HG03175 (cell line): ENCODE data around the gene KIFAP3.

Source experiments
- ATAC-seq: cut with Tn5 transposase; IDR thresholded peaks from one replicate; pipeline ENCODE4 v1.9.1; 2021; ENCODE audit warnings: mild to moderate bottlenecking, moderate library complexity; ENCODE audit not compliant: unreplicated experiment

Gene KIFAP3

GRCh38 chr1:169995993-169996392 lies 78.5 kb downstream of the KIFAP3 start:
- no peak for ATAC-seq

GRCh38 chr1:169989246-169989645 lies 85.2 kb downstream of the KIFAP3 start:
- no peak for ATAC-seq

GRCh38 chr1:169985757-169986156 lies 88.7 kb downstream of the KIFAP3 start:
- ATAC-seq: no peak

GRCh38 chr1:169974067-169974466 lies 100.4 kb downstream of the KIFAP3 start:
- no peak for ATAC-seq

- no peak for ATAC-seq
Observed at GRCh38 chr1:169970114-169970513, 104.4 kb downstream of the KIFAP3 start.

GRCh38 chr1:169968174-169968573 lies 106.3 kb downstream of the KIFAP3 start:
- no peak for ATAC-seq

- no peak for ATAC-seq
Observed at GRCh38 chr1:169964206-169964605, 110.3 kb downstream of the KIFAP3 start.

- ATAC-seq: no peak
Observed at GRCh38 chr1:169959686-169960085, 114.8 kb downstream of the KIFAP3 start.

- ATAC-seq: no peak
Observed at GRCh38 chr1:169958987-169959386, 115.5 kb downstream of the KIFAP3 start.

GRCh38 chr1:169957884-169958283 lies 116.6 kb downstream of the KIFAP3 start:
- no peak for ATAC-seq

GRCh38 chr1:169951108-169951507 lies 123.4 kb downstream of the KIFAP3 start:
- ATAC-seq: no peak

- no peak for ATAC-seq
Observed at GRCh38 chr1:169949139-169949538, 125.4 kb downstream of the KIFAP3 start.

- ATAC-seq: no peak
Observed at GRCh38 chr1:169946206-169946605, 128.3 kb downstream of the KIFAP3 start.

- no peak for ATAC-seq
Observed at GRCh38 chr1:169945181-169945580, 129.3 kb downstream of the KIFAP3 start.

- ATAC-seq: no peak
Observed at GRCh38 chr1:169944621-169945020, 129.9 kb downstream of the KIFAP3 start.

GRCh38 chr1:169943963-169944526 lies 130.4 kb downstream of the KIFAP3 start:
- no peak for ATAC-seq

GRCh38 chr1:169941982-169942830 lies 132.3 kb downstream of the KIFAP3 start:
- ATAC-seq: no peak

- no peak for ATAC-seq
Observed at GRCh38 chr1:169933984-169934725, 140.3 kb downstream of the KIFAP3 start.

GRCh38 chr1:169931795-169932231 lies 142.7 kb downstream of the KIFAP3 start:
- no peak for ATAC-seq

- no peak for ATAC-seq
Observed at GRCh38 chr1:169929210-169929526, 145.3 kb downstream of the KIFAP3 start.

GRCh38 chr1:169928438-169929209 lies 145.9 kb downstream of the KIFAP3 start:
- peak; percentile 89 for ATAC-seq
